Measurements from ENCODE around the gene BMAL1.

DNA sequence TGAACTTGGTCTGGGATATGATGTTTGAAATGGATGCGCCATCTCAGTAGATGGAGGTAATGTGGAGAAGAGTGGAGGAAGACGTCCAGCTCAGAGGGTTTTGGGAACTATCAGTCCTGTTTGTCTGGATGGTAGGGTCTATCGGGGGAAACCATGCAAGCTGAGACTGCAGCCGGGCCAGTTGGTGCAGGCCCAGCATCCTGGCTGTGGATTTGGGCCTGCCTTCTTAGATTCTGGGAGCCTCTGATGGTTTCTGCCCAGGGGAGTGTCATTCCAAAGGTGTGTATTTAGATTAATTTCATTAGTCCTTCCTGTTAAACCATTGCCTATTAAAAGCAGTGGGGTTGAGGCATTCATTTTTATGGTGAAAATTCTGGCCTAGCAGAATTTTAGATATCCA, 31.6 kb downstream of the BMAL1 start:
- no peak for TF ChIP-seq POLR2A (IDR thresholded peaks at IDR 0.05)
- TF ChIP-seq, protein P1, sequence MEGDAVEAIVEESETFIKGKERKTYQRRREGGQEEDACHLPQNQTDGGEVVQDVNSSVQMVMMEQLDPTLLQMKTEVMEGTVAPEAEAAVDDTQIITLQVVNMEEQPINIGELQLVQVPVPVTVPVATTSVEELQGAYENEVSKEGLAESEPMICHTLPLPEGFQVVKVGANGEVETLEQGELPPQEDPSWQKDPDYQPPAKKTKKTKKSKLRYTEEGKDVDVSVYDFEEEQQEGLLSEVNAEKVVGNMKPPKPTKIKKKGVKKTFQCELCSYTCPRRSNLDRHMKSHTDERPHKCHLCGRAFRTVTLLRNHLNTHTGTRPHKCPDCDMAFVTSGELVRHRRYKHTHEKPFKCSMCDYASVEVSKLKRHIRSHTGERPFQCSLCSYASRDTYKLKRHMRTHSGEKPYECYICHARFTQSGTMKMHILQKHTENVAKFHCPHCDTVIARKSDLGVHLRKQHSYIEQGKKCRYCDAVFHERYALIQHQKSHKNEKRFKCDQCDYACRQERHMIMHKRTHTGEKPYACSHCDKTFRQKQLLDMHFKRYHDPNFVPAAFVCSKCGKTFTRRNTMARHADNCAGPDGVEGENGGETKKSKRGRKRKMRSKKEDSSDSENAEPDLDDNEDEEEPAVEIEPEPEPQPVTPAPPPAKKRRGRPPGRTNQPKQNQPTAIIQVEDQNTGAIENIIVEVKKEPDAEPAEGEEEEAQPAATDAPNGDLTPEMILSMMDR (IDR thresholded peaks at IDR 0.05) = no peak

Data from Peyer's patch (tissue), 4 donors.